Stimulated activated naive CD4-positive, alpha-beta T cell (primary cell): ENCODE data around the gene IGLL1.
"Not testable (repeated sequence)": the region's sequence is repeated elsewhere in the genome, so short reads cannot be mapped to it uniquely, and the experiment has no call there.

Experiments used
- DNase-seq, 6 experiments: peaks; one replicate each; lab custom pipeline; 2025; lab: John Stamatoyannopoulos, UW

The IGLL1 gene

GRCh38 chr22:23540837-23541236 is 39.3 kb downstream of the IGLL1 start:
- DNase-seq, result not testable (repeated sequence)

- DNase-seq, result not testable (repeated sequence)
These were observed 40.3 kb downstream of the IGLL1 start for GRCh38 chr22:23539839-23540198.

GRCh38 chr22:23539135-23539838 is 40.8 kb downstream of the IGLL1 start:
- peak; percentile 39 to 73 (median 59) for DNase-seq

GRCh38 chr22:23538696-23539030 is 41.4 kb downstream of the IGLL1 start:
- not testable (repeated sequence) for DNase-seq

GRCh38 chr22:23537830-23538695 is 42.0 kb downstream of the IGLL1 start:
- not testable (repeated sequence) for DNase-seq

DNA sequence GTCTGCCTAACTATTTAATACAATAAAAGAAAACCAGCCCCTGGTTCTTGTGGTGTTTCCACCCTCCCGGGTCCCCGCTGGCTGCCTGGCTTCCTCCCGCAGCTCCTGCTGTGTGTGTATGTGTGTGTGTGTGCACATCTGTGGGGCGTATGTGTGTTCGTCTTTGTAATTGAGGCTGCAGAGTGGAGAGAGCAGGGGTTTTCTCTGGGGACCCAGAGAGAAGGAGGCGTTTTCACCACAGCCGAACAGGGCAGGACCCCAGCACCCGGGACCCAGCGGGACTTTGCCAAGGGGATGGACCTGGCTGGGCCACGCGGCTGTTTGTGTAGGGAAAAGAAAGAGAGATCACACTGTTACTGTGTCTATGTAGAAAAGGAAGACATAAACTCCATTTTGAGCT is 42.7 kb downstream of the IGLL1 start:
- DNase-seq, result no peak

GRCh38 chr22:23536821-23537345 is 43.2 kb downstream of the IGLL1 start:
- no peak for DNase-seq

DNA sequence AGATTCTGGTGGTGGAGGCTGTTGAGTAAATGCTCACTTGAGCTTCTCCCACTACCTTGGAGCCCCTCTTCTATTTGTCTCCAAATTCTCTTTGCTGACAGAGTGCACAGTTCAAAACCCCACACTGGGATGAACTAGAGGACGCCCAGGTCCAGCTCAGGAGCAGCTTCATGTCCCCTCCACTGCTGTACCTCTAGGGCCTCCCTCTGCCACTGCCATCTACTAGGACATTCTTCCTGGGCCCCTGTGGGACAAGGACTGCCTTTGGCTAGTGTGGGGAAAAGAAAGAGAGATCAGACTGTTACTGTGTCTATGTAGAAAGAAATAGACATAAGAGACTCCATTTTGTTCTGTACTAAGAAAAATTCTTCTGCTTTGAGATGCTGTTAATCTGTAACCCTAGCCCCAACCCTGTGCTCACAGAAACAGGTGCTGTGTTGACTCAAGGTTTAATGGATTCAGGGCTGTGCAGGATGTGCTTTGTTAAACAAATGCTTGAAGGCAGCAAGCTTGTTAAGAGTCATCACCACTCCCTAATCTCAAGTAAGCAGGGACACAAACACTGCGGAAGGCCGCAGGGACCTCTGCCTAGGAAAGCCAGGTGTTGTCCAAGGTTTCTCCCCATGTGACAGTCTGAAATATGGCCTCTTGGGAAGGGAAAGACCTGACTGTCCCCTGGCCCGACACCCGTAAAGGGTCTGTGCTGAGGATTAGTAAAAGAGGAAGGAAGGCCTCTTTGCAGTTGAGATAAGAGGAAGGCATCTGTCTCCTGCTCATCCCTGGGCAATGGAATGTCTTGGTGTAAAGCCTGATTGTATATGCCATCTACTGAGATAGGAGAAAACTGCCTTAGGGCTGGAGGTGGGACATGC is 44.1 kb downstream of the IGLL1 start:
- not testable (repeated sequence) for DNase-seq

DNA sequence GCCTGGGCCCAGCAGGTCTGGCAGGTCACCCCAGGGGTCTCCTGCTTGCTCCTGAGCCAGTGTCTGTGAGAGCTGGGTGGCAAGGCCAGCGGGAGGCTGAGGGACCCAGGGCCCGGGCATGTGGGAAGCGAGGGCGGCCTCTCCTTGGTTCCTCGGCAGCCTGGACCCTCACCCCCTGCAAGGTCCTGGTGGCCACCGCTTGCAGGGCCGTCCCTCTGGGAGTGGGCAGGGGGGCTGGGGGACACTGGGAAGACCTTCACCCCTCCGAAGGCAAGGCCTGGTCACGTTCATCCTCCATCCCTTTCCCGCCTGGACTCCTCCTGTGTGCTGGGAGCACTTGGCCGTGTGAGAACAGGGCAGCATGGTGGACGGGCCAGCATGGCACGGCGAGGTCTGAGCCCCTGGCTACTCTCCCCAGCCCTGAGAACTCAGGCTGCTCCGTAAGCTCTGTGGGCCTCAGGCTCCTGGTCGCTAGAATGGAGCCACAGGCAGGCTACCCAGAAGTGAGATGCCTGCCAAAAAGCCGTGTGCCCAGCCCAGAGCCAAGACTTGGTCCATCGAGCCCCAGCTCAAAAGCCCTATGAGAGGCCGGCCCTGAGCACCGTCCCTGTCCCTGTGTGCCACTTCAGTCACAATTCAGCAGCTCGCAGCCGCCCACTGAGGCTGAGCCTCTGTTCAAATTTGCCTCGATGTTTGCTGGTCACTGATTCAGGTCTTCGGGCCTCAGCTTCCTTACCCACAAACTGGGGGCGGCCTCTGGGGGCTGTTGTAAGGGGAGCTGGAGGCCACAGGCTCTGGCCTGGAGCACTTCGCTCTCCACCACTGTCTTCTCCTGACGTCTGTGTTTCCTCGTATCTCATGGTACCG is 45.0 kb downstream of the IGLL1 start:
- DNase-seq, result no peak

GRCh38 chr22:23534201-23534850 is 45.8 kb downstream of the IGLL1 start:
- no peak for DNase-seq

- DNase-seq, result no peak
These were observed 46.3 kb downstream of the IGLL1 start for GRCh38 chr22:23533771-23534191.

- DNase-seq, result peak in 3 of 6 experiments; percentile 2 to 5 (median 4)
These were observed 46.7 kb downstream of the IGLL1 start for GRCh38 chr22:23533328-23533762.

GRCh38 chr22:23532731-23533130 is 47.4 kb downstream of the IGLL1 start:
- no peak for DNase-seq

GRCh38 chr22:23531966-23532705 is 48.0 kb downstream of the IGLL1 start:
- DNase-seq, result no peak

DNA sequence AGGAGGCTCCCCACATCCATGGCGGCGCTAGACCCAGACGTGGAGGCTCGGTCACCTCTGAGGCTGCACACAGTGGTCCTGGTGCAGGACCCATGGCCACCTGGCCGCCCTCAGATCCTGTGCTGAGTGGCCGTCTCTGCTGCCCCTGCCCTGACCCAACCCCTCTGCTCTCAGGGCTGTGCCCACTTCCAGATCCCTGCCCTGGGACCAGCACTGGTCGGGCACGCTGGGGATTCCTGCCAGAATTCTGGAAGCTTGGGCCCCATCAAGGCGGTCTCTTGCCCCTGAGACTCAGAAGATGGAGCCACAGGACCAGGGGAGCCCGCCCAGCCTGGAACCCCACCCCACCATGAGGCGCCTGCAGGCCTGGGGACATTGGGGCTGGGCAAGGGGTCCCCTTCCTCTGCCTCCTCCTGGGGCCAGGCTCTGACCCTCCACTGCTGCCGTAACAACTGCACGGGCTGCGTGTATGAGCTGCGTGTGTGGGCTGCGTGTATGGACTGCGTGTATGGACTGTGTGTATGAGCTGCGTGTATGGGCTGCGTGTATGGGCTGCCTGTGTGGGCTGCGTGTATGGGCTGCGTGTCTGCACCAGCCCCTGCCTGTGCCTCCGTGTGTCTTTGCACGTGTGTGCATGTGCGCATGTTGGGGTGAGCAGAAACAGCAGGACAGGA is 48.7 kb downstream of the IGLL1 start:
- DNase-seq, result no peak

- no peak for DNase-seq
These were observed 49.3 kb downstream of the IGLL1 start for GRCh38 chr22:23530766-23531282.

GRCh38 chr22:23530106-23530505 is 50.0 kb downstream of the IGLL1 start:
- DNase-seq, result no peak

DNA sequence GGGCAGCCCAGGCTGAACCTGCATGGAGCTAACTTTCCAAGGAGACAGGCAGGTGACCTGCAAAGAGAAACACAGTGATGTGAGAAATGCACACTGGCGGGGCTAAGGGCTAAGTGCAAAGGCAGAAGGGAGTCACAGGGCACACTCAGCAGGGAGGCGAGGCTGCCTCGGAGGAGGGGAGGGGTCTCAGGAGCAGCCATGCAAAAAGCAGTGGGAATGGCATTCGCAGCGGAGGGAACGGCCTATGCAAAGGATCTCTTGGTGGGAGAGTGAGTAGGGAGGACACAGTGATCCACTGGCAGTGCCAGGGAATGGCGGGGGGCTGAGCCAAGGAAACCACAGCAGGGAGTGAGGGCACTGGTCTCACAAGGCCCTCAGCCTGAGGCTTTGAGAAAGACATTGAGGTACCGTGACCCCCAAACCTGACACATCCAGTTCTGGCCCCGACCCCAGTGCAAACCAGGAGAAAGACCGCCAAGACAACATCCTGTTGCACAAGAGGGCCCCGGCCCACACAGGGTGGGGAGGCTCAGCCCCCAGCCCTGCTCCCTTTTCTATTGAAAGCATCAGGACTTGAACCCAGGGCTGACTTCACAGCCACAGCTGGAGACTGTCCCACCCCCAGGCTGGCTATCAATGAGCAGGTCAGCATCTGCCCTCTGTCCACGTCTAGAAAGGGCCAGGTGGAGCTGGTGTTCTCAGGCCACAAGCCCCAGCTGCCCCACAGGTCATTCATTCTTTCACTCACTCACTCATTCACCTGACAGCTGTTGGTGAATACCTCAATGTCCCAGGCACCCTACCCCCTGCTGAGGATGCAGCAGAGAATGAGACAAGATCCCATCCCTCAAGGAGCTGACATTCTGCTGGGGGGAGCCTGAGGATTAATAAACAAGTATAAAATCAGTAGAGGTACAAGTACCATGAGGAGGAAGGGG is 50.7 kb downstream of the IGLL1 start:
- DNase-seq, result no peak
